ENCODE data around the gene MDN1.
"Not testable (repeated sequence)": the region's sequence is repeated elsewhere in the genome, so short reads cannot be mapped to it uniquely, and the experiment has no call there.

The MDN1 gene

DNA sequence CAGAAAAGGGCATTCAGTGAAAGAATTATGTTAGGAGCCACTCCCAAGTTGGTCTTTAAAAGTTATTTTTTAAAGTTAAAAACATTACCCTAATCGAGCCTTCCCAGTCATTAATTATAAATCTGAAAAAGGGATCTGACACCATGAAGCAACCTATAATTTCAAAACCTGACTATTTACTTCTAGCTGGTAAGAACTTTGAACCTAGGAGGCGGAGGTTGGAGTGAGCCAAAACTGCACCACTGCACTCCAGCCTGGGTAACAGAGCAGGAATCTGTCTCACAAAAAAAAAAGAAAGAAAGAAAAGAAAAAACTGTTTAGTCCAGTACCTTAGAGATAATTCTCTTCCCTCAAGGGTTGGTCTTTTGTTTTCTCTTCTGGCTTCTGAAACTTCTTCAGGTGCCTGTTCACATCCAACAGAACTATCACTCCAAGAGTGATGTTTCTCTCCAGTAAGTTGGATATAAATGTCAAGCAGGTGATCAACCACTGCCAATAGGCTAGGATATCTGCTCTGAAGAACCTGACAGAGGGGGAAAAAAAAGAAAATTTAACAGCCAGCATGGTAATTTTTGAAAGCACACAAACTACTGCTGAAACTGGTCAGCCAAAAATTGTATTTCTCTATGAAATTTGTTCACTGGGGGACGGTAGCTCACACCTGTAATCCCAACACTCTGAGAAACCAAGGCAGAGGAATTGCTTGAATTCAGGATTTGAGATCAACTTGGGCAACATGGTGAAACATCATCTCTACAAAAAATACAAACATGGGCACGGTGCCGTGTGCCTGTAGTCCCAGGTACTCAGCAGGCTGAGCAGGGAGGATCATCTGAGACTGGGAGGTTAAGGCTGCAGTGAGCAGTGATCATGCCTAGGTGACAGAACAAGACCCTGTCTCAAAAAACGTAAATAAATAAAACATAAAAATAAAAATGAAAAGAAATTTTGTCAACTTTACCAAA, 38.2 kb downstream of the MDN1 start:
- in situ Hi-C loops (cut with MboI; ENCODE audit: low pct_unique_long_range_greater_than_20kb, low sequenced_read_pairs) = no loop called here
- no peak for DNase-seq

DNA sequence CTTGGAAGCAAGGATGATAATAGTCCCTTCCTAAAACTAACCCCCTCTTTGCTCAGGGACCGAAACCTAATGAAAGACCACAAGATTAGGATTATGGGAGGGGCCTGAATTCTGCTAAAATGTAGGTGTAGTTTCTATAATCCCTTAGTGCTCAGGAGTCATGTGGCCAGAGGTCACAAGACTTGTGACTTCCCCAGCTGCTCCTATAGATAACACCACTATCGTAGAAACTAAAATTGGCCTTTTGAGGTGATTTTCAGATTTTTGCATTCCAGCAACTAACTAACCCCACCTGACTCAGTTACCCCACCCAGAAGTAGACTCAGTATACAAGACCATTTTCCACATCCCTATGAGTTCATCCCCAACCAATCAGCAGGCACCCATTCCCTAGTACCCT, 42.1 kb downstream of the MDN1 start:
- no peak for DNase-seq
- in situ Hi-C loops (cut with MboI; ENCODE audit: low pct_unique_long_range_greater_than_20kb, low sequenced_read_pairs) = no loop called here

DNA sequence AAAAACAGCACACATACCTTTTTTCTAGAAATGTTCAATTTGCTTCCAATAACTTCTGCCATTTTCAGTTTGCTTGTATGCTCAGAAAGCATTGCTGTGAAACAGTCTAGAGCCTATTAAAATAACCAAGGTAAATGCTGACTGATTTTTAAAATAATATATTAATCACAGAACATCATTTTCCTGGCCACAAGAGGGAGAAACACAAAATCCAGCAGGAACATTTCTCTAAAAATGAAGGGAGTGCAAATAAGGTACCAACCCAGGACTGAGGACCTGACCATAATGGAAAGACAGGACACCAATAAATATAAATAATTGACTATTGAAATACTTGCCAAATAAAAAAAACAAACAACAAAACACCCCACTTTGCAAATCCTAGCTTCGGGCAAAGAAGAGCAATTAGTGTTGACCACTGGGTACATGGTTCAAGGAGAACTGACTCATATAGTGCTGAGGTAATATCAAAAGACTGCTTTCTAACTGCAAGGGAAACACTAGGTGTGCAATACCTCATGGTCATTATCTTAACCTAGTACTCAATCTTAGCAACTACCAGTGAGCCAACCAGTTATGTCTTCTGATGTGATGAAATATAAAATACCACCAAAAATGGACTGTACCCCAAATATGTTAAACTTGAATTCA, 42.9 kb downstream of the MDN1 start:
- in situ Hi-C loops (cut with MboI; ENCODE audit: low pct_unique_long_range_greater_than_20kb, low sequenced_read_pairs) = no loop called here
- DNase-seq = no peak

DNA sequence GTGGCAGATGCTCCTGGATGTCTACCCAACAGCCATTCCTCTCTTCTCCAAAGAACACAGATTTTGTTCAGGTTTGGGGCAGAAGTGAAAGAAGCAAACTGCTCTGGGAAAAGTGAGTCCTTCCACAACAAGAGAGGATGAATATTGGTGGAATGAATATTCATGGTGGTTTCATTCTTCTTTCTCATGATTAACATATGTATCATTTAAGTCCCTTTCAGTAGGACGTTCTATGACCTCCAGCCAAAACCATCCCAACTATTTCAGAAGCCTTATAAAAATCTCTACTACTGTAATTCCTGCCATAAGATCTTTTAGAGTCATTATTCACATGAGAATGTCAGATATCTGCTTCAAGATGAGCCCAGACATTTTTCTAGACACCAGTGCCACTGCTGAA, 44.4 kb downstream of the MDN1 start:
- in situ Hi-C loops (cut with MboI; ENCODE audit: low pct_unique_long_range_greater_than_20kb, low sequenced_read_pairs) = no loop called here
- no peak for DNase-seq

DNA sequence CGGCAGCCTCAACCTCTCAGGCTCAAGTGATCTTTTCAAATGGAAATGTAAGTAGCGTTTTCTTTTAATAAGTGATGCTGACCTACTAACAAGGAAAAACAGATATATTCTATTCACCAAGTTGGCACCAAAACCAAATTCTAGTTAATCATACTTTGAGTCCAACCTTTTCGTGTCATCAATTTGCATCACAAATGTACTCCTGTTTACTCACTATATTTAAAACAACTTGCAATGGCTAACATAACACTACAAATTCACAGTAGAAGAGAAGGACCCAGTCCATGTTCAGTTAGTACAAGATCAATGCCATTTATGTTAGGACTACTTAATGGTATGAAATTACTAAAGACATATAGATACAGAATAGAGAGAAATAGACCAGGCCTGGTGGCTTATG, 50.0 kb downstream of the MDN1 start:
- no peak for DNase-seq
- in situ Hi-C loops (cut with MboI; ENCODE audit: low pct_unique_long_range_greater_than_20kb, low sequenced_read_pairs) = no loop called here

DNA sequence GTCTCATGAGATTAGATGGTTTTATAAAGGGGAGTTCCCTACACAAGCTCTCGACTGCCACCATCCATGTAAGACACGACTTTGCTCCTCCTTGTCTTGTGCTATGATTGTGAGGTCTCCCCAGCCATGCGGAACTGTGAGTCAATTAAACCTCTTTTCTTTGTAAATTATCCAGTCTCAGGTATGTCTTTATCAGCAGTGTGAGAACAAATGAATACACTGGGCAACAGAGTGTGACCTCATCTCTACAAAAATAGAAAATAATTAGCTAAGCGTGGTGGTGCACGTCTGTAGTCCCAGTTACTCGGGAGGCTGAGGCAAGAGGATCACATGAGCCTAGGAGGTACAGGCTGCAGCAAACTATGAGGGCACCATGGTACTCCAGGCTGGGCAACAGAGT, 51.3 kb downstream of the MDN1 start:
- in situ Hi-C loops (cut with MboI; ENCODE audit: low pct_unique_long_range_greater_than_20kb, low sequenced_read_pairs) = no loop called here

DNA sequence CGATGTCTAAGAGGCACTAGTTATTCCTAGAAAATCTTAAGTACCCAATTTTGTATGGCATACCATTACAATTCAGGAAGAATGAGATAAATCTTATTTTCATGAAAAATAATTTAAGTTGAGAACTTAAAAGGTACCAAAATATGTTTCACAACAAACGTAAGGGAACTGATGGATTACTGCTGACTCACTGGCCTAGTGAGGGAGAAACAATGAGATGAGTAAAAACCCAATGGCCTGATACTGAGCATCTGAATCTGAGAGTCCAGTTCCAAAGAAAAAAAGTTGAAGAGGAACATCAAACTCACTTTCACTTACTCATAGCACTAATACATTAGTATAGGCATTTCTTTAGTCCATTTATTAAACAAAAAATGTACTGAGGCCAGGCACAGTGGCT, 56.0 kb downstream of the MDN1 start:
- DNase-seq = no peak
- in situ Hi-C loops (cut with MboI; ENCODE audit: low pct_unique_long_range_greater_than_20kb, low sequenced_read_pairs) = no loop called here

More for the DNA sequence above, 51.3 kb downstream of the MDN1 start:
- DNase-seq = no peak

DNA sequence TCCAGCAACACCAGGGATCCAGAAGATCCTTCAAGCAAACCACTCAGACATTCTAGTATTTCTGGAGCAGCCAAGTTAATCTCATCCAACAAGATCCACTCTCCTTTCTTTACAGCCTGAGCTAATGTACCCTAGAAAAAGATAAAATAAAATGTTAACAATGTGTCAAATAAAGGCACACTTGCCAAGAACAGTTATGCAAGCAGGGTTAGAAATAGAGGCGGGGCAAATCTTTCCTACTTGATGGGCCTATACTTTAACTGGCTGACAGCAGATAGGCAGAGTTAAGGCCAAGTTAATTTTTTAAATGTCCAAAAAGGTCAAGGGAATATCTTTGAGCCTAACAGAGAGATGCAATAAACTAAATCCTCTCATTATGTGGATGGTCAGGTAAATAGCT, 60.8 kb downstream of the MDN1 start:
- in situ Hi-C loops (cut with MboI; ENCODE audit: low pct_unique_long_range_greater_than_20kb, low sequenced_read_pairs) = no loop called here
- no peak for DNase-seq

DNA sequence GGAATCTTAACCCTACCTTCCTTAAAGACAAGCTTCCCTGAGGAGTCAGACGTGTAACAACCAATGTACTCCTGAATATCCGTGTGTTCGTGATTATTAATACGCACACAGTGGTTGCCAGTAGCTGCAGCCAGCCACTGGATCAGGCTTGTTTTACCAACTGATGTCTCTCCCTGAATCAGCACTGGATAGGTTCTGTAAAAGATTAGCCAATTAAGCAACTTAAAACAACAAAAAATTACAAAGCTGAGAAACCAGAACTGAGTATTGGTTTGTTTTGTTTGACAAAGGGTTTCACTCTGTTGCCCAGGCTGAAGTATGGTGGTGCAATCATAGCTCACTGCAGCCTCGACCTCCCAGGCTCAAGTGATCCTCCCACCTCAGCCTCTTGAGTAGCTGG, 69.3 kb downstream of the MDN1 start:
- DNase-seq = no peak
- in situ Hi-C loops (cut with MboI; ENCODE audit: low pct_unique_long_range_greater_than_20kb, low sequenced_read_pairs) = no loop called here

DNA sequence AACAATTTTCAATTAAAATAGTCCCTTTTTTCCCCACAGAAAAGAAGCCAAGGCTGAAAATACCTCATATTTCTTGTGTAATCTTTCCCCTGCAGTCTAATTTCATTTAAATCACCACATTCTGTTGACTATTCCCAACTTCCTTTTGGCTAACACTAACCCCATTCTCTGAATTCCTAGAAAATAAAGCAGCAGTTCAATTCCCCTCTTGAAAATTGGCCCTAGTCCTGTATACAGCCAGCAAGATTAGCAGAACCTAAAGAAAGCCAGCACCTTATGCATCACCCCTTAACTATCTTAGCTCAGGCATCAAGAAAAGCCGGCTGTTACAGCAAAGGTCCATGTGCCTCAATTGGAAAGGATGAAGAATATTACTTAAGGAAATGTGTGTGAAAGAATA, 69.7 kb downstream of the MDN1 start:
- in situ Hi-C loops (cut with MboI; ENCODE audit: low pct_unique_long_range_greater_than_20kb, low sequenced_read_pairs) = no loop called here
- no peak for DNase-seq

DNA sequence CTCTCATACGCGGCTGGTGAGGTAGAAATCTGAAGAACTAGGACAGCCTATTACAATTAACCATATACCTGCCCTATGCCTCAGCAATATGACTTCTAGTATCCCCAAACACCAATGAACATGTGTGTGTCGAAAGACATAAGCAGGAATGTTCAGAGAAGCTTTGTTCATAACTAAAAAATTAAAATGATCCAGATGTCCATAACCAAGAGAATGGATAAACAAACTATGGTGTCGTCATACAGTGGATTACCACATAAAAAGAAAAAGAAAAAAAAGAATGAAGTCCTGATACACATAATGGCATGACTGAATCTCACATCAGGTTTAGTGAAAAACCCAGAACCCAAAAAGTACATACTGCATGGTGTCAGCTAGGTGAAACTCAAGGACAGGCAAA, 73.9 kb downstream of the MDN1 start:
- DNase-seq = no peak
- in situ Hi-C loops (cut with MboI; ENCODE audit: low pct_unique_long_range_greater_than_20kb, low sequenced_read_pairs) = no loop called here

DNA sequence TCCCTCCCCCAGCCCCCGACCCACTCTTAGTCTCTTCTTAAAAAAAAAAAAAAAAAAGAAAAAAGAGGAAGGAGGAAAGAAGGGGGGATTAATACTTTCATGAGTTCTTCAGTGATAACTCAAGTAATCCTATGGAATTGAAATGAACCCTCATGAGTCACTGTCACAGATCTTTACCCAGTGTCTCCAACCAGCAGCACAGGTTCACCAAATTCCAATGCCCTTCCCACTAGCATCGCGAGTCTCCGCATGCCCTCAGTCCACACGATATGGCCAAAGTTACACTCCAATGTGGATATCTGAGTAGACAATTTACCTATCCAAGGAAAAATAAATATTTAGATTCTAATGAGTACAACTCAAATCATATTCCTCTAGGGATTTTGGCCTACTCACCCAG, 74.5 kb downstream of the MDN1 start:
- in situ Hi-C loops (cut with MboI; ENCODE audit: low pct_unique_long_range_greater_than_20kb, low sequenced_read_pairs) = no loop called here
- DNase-seq = no peak

DNA sequence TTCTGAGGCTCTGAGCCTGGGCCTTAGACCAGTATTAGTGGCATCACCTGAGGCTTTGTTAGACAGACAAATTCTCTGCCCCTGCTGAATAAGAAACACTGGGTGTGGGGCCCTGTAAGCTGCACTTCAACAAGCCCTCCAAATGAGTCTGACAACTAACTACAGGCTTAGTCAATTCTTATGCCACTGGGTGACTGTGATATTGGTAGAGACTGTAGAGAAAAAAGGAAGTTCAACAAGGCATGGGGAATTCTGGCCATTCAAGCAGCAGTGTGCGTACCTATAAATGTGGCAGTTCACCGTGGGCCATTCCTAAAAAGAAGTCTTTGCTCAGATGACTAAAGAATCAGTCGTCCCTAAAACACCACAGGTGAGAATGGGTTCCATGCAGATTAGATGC, 82.7 kb downstream of the MDN1 start:
- peak; percentile 8 for DNase-seq
- in situ Hi-C loops (cut with MboI; ENCODE audit: low pct_unique_long_range_greater_than_20kb, low sequenced_read_pairs) = no loop called here

DNA sequence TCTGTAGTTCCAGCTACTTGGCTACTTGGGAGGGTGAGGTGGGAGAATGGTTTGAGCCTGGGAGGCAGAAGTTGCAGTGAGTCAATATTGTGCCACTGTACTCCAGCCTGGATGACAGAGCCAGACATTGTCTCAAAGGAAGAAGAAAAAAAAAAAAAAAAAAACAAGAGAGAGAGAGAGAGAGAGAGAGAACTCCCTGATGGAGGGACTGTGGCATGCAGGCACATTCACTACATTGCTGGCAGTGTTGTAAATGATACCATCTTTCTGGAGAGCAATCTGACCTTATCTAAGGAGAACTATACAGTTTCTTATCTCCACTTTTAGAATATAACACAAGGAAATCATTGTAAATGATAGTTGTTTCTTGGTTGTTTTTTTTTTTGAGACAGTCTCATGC, 85.1 kb downstream of the MDN1 start:
- DNase-seq = no peak
- in situ Hi-C loops (cut with MboI; ENCODE audit: low pct_unique_long_range_greater_than_20kb, low sequenced_read_pairs) = no loop called here

DNA sequence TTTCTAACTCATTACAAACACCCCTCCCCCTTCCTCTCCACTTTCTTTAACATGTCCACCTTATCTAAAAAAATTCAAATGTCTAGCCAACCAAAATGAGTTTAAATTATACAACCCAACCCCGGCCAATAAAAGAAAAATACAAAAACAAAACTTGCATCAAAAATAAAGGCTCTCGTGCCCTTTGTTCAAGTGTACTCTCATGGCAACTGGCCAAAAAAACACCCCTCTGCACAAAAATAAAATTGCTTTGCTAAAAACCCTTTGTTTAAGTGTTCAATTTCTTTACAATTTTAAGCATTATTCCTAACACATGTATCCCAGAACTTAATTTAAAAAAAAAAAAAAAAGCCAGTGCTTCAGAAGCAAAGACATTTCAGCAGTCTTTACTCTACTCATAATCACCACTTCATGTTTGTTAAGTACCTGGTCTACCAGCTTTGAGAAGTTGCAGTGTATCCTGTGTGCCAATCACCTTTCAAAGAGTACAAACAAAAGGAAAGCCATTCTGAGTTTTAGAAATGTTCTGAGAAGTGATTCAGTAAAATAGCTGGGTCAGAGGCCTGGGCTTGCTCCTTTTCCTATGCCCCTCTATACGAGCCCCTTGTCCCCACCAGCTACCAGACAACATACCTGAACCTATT, 87.5 kb downstream of the MDN1 start:
- in situ Hi-C loops (cut with MboI; ENCODE audit: low pct_unique_long_range_greater_than_20kb, low sequenced_read_pairs) = no loop called here
- DNase-seq = no peak

DNA sequence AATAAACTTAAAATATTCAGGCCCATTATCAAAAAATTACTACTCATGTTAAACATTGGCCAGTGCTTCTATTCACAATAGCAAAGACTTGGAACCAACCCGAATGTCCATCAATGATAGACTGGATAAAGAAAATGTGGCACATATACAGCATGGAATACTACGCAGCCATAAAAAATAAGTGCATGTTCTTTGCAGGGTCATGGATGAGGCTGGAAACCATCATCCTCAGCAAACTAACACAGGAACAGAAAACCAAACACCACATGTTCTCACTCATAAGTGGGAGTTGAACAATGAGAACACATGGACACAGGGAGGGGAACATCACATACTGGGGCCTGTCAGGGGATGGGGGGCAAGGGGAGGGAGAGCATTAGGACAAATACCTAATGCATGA, 88.3 kb downstream of the MDN1 start:
- in situ Hi-C loops (cut with MboI; ENCODE audit: low pct_unique_long_range_greater_than_20kb, low sequenced_read_pairs); DNase-seq: not testable (repeated sequence)

DNA sequence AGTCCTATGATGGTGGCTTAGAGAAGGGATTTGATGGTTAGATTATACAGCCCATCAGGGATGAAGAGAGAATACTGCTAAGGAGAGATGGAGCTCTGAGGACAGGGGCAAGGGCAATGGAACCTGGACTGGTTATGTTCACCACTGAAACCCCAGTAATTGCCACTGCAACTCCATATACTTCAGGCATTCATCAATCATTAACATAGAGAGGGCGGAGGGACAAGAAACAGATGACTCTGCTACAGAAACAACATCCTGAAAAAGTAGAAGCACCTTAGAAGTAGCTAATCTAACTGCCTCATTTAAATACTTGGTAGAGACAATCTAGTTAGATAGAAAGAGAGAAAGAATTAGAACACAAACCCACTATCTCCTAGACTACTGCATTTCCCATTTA, 89.8 kb downstream of the MDN1 start:
- DNase-seq = no peak
- in situ Hi-C loops (cut with MboI; ENCODE audit: low pct_unique_long_range_greater_than_20kb, low sequenced_read_pairs) = no loop called here

DNA sequence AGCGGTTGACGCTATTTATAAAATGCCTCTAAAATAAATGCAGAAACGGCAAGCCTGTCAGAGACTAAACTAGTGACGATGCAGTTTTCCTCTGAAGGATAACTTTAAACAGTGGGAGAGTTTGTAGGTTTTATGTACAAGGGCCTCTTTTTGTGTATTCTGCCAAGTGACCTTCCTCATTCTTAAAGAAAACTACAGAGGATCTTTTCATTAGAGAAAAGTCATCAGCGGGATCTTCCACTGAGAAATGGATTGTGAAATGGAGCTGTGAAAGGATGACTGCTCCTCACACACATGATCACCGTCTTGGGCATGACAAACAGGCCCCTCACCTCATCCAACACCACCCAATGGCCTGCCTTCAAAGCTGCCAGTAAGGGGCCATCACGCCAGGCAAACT, 92.1 kb downstream of the MDN1 start:
- in situ Hi-C loops (cut with MboI; ENCODE audit: low pct_unique_long_range_greater_than_20kb, low sequenced_read_pairs) = no loop called here

DNA sequence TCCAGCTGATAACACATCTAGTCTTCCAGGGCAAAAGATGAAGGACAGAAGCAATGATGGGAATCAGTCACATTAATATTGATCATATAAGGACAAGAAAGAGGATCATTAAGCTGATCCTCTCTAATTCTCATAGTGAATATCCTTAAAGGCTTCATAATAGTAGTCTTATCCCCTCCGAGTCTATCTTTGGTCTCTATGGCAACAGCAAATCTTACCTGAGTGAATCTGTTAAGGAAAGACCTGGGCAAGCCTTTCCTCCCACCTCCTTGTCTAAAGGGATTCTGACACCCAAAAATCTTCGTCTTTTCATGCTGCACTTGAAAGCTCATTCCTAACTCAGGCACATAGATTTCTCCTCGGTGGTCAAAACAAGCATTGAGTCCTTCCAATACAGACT, 94.6 kb downstream of the MDN1 start:
- DNase-seq = no peak
- in situ Hi-C loops (cut with MboI; ENCODE audit: low pct_unique_long_range_greater_than_20kb, low sequenced_read_pairs) = no loop called here

More for the DNA sequence above, 92.1 kb downstream of the MDN1 start:
- no peak for DNase-seq

DNA sequence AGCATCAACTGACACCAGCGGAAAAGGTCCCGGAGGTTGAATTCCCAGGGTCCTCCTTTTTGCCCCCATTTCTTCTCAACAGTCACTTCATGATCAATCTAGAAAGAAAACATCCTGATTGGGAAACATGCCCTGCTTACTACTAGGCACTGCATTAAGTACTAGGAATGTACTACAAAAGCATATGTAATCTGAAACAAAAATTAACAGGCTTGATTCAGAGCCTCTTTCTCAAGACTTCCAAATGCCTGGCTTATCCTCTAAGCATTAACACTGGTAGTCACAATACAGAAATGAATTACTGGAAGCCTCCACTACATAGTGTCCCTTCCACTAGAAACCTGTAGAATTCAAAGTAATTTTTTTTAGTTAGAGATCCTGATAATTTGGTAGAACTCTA, 96.5 kb downstream of the MDN1 start:
- in situ Hi-C loops (cut with MboI; ENCODE audit: low pct_unique_long_range_greater_than_20kb, low sequenced_read_pairs) = no loop called here
- no peak for DNase-seq

Measured in KBM-7 (cell line).